ENCODE measurements around the gene LIN37.

DNA sequence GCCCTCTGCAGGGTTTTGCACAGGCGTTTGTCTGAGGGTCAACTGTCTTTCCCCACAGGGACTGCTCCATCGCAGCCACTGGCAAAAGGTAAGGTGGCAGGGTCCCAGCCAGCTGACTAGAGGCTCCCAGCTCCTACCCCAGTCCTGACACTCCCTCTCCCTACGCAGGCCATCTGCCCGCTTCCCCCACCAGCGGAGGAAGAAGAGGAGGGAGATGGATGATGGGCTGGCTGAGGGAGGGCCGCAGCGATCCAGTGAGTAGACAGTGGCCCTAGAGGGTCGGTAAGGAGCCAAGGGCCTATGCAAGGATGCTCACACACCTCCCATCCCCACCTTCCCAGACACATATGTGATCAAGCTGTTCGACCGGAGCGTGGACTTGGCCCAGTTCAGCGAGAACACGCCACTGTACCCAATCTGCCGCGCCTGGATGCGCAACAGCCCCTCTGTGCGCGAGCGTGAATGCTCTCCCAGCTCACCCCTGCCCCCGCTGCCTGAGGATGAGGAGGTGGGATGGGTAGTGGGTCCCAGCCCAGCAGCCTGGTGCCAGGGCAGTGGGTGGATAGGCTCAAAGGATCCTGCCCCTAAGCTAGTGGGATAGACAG lies 4.5 kb downstream of the LIN37 start:
- TF ChIP-seq POLR2A (IDR thresholded peaks at IDR 0.05), result no peak
- TF ChIP-seq, protein P1, sequence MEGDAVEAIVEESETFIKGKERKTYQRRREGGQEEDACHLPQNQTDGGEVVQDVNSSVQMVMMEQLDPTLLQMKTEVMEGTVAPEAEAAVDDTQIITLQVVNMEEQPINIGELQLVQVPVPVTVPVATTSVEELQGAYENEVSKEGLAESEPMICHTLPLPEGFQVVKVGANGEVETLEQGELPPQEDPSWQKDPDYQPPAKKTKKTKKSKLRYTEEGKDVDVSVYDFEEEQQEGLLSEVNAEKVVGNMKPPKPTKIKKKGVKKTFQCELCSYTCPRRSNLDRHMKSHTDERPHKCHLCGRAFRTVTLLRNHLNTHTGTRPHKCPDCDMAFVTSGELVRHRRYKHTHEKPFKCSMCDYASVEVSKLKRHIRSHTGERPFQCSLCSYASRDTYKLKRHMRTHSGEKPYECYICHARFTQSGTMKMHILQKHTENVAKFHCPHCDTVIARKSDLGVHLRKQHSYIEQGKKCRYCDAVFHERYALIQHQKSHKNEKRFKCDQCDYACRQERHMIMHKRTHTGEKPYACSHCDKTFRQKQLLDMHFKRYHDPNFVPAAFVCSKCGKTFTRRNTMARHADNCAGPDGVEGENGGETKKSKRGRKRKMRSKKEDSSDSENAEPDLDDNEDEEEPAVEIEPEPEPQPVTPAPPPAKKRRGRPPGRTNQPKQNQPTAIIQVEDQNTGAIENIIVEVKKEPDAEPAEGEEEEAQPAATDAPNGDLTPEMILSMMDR (IDR thresholded peaks at IDR 0.05), result no peak
